H1 (cell line): Measurements from ENCODE around the gene NUCB1. TPM values are rescaled to one million over a fixed set of nuclear protein-coding genes. Genes with fewer than 3 reads are reported as not detected.

Experiments
- CTCF ChIA-PET: fragments of 300-600 bp; sonication (Branson Sonifier 250); formaldehyde crosslinking; loops from one replicate; lab custom pipeline; 2021; ENCODE audit not compliant: partially characterized antibody; lab: Charles Lee
- POLR2A ChIA-PET: fragments of 300-600 bp; sonication (Branson Sonifier 250); formaldehyde crosslinking; loops from one replicate; lab custom pipeline; 2021; ENCODE audit warnings: inconsistent platforms; ENCODE audit not compliant: partially characterized antibody; lab: Charles Lee
- DNase-seq, 2 experiments: peaks; one replicate each; pipeline versions ENCODE4 v3.0.0 to v3.0.0-alpha.2; 2010 to 2022; ENCODE audit warnings: low spot score in 2 of 2, low read depth in 1 of 2, mixed read lengths in 1 of 2
- FAIRE-seq: peaks from 2 replicates; lab custom pipeline; 2011; peaks lifted over from hg19 to GRCh38; lab: Jason Lieb, UNC
- H2AFZ ChIP-seq: 2 replicates; pipeline ENCODE4 v1.8.1; 2012; ENCODE audit warnings: low read length, inconsistent platforms
- H2AK5ac ChIP-seq: 2 replicates; pipeline ENCODE4 v1.6.1; 2013; ENCODE audit warnings: low read depth, low read length
- H2BK120ac ChIP-seq: replicated peaks from 2 replicates; pipeline ENCODE3; 2013; ENCODE audit warnings: low read depth, low read length, inconsistent platforms
- H2BK12ac ChIP-seq: 2 replicates; pipeline ENCODE4 v1.6.1; 2013; ENCODE audit warnings: low read depth, low read length
- H2BK15ac ChIP-seq: 2 replicates; pipeline ENCODE4 v1.6.1; 2013; ENCODE audit warnings: low read length
- H2BK20ac ChIP-seq: 2 replicates; pipeline ENCODE4 v1.6.1; 2013; ENCODE audit warnings: low read length
- H2BK5ac ChIP-seq: 2 replicates; pipeline ENCODE4 v1.6.1; 2013; ENCODE audit warnings: low read depth, low read length
- H3K14ac ChIP-seq: 2 replicates; pipeline ENCODE4 v1.6.1; 2013; ENCODE audit warnings: inconsistent platforms; ENCODE audit not compliant: insufficient read length
- H3K18ac ChIP-seq: 2 replicates; pipeline ENCODE4 v1.6.1; 2013; ENCODE audit warnings: low read length; ENCODE audit errors: extremely low read depth
- H3K23ac ChIP-seq: 2 replicates; pipeline ENCODE4 v1.6.1; 2013; ENCODE audit warnings: inconsistent platforms; ENCODE audit not compliant: insufficient read length
- H3K23me2 ChIP-seq: 2 replicates; pipeline ENCODE4 v1.6.1; 2013; ENCODE audit warnings: low read depth, low read length
- H3K27ac ChIP-seq: 2 replicates; pipeline ENCODE4 v1.6.1; 2011; ENCODE audit warnings: low read depth, low read length, inconsistent platforms
- H3K27me3 ChIP-seq, 4 experiments: replicated peaks in 1 of 4; 1 replicate in 1 of 4; 2 replicates in 3 of 4; pipeline versions ENCODE4 v1.6.1 to v1.8.1; 2011 to 2013; ENCODE audit warnings: low read length in 3 of 4, mild to moderate bottlenecking in 3 of 4, inconsistent platforms in 2 of 4, mixed read lengths in 2 of 4, moderate library complexity in 1 of 4; ENCODE audit not compliant: control insufficient read depth in 3 of 4, insufficient read depth in 3 of 4; ENCODE audit errors: extremely low read depth in 1 of 4
- H3K36me3 ChIP-seq, 4 experiments: 2 replicates each; pipeline versions ENCODE4 v1.6.1 to v1.8.1; 2011 to 2013; ENCODE audit warnings: mild to moderate bottlenecking in 4 of 4, low read length in 3 of 4, moderate library complexity in 2 of 4, control low read depth in 1 of 4, inconsistent platforms in 1 of 4; ENCODE audit not compliant: insufficient read depth in 4 of 4, control insufficient read depth in 2 of 4
- H3K4ac ChIP-seq: replicated peaks from 2 replicates; pipeline ENCODE3; 2013; ENCODE audit warnings: low read length, low read depth, mixed read lengths, inconsistent platforms; ENCODE audit not compliant: insufficient read length
- H3K4me1 ChIP-seq, 4 experiments: replicated peaks in 1 of 4; 1 replicate in 1 of 4; 2 replicates in 3 of 4; pipeline versions ENCODE4 v1.6.1 to v1.8.1; 2011 to 2013; ENCODE audit warnings: low read length in 3 of 4, inconsistent platforms in 2 of 4, mixed read lengths in 1 of 4; ENCODE audit not compliant: insufficient read depth in 4 of 4, control insufficient read depth in 3 of 4
- H3K4me2 ChIP-seq, 2 experiments: 2 replicates each; pipeline versions ENCODE4 v1.6.1 to v1.8.1; 2011 to 2013; ENCODE audit warnings: low read depth in 2 of 2, low read length in 2 of 2, control low read depth in 1 of 2, inconsistent platforms in 1 of 2, mild to moderate bottlenecking in 1 of 2; ENCODE audit not compliant: insufficient read depth in 1 of 2
- H3K4me3 ChIP-seq, 4 experiments: fragments of 200-600, 300-600 bp in 1 of 4; sonication (generic), shearing (Covaris generic), sonication (Bioruptor Twin) in 1 of 4; 2 replicates each; pipeline versions ENCODE4 v1.5.1 to v1.8.1; 2011 to 2016; ENCODE audit warnings: low read length in 4 of 4, low read depth in 3 of 4, control low read depth in 2 of 4, inconsistent platforms in 2 of 4, mild to moderate bottlenecking in 2 of 4, mixed read lengths in 1 of 4, moderate library complexity in 1 of 4; ENCODE audit not compliant: insufficient read depth in 2 of 4; ENCODE audit errors: extremely low read depth in 1 of 4
- H3K56ac ChIP-seq: replicated peaks from 2 replicates; pipeline ENCODE3; 2013; ENCODE audit warnings: low read depth, mild to moderate bottlenecking, mixed read lengths, low read length, inconsistent platforms; ENCODE audit not compliant: insufficient read length
- H3K79me1 ChIP-seq: 2 replicates; pipeline ENCODE4 v1.6.1; 2013; ENCODE audit warnings: low read depth, low read length, control low read depth
- H3K79me2 ChIP-seq, 2 experiments: 2 replicates each; pipeline versions ENCODE4 v1.6.1 to v1.8.1; 2012 to 2013; ENCODE audit warnings: low read length in 2 of 2, mild to moderate bottlenecking in 2 of 2, inconsistent platforms in 1 of 2; ENCODE audit not compliant: insufficient read depth in 2 of 2, control insufficient read depth in 1 of 2
- H3K9ac ChIP-seq, 4 experiments: replicated peaks in 1 of 4; 1 replicate in 1 of 4; 2 replicates in 3 of 4; pipeline versions ENCODE4 v1.6.1 to v1.8.1; 2011 to 2013; ENCODE audit warnings: low read depth in 3 of 4, low read length in 3 of 4, control low read depth in 2 of 4, mild to moderate bottlenecking in 2 of 4, moderate library complexity in 2 of 4, inconsistent platforms in 1 of 4; ENCODE audit errors: extremely low read depth in 1 of 4
- H3K9me3 ChIP-seq, 2 experiments: 2 replicates each; pipeline versions ENCODE4 v1.6.1 to v1.8.1; 2012 to 2013; ENCODE audit warnings: mild to moderate bottlenecking in 2 of 2, moderate library complexity in 2 of 2, control low read depth in 1 of 2, inconsistent platforms in 1 of 2, low read depth in 1 of 2, low read length in 1 of 2, mixed read lengths in 1 of 2; ENCODE audit not compliant: insufficient read depth in 2 of 2
- H4K20me1 ChIP-seq, 2 experiments: replicated peaks in 1 of 2; 2 replicates each; pipeline versions ENCODE3 to v1.8.1; 2011 to 2013; ENCODE audit warnings: inconsistent platforms in 2 of 2, low read length in 2 of 2, mild to moderate bottlenecking in 1 of 2; ENCODE audit not compliant: insufficient read depth in 2 of 2, control insufficient read depth in 1 of 2
- H4K5ac ChIP-seq: 2 replicates; pipeline ENCODE4 v1.6.1; 2013; ENCODE audit warnings: low read length, low read depth, mixed read lengths, inconsistent platforms; ENCODE audit not compliant: insufficient read length
- H4K8ac ChIP-seq: 2 replicates; pipeline ENCODE4 v1.8.0; 2013; ENCODE audit warnings: mild to moderate bottlenecking, moderate library complexity, low read length, inconsistent platforms; ENCODE audit not compliant: insufficient read depth; ENCODE audit errors: extremely low read depth
- H4K91ac ChIP-seq: replicated peaks from 2 replicates; pipeline ENCODE3; 2013; ENCODE audit warnings: low read length, mixed read lengths, inconsistent platforms; ENCODE audit not compliant: insufficient read length
- ASH2L ChIP-seq: fragments of 200-600, 300-600 bp; sonication (generic); IDR thresholded peaks from one replicate; pipeline ENCODE4 v1.7.1; 2017; ENCODE audit warnings: low read length
- ATF3 ChIP-seq: IDR thresholded peaks from 2 replicates; pipeline ENCODE4 v1.6.1; 2011; ENCODE audit warnings: low read depth, mild to moderate bottlenecking, low read length; ENCODE audit not compliant: insufficient read depth
- CEBPB ChIP-seq: IDR thresholded peaks from 2 replicates; pipeline ENCODE4 v1.6.1; 2012; ENCODE audit warnings: low read depth, low read length
- CREB1 ChIP-seq: IDR thresholded peaks from 2 replicates; pipeline ENCODE4 v1.6.1; 2012; ENCODE audit warnings: inconsistent platforms
- JUN ChIP-seq: IDR thresholded peaks from 2 replicates; pipeline ENCODE4 v1.6.1; 2011; ENCODE audit warnings: low read depth, mild to moderate bottlenecking, improper control_type of control experiment, low read length
- JUND ChIP-seq: IDR thresholded peaks from 2 replicates; pipeline ENCODE4 v1.6.1; 2011; ENCODE audit warnings: mild to moderate bottlenecking, improper control_type of control experiment, low read length
- KDM1A ChIP-seq: fragments of 200-600, 300-600 bp; sonication (generic); IDR thresholded peaks from 2 replicates; pipeline ENCODE4 v1.7.1; 2016; ENCODE audit warnings: mild to moderate bottlenecking, low read length, borderline replicate concordance
- NANOG ChIP-seq: IDR thresholded peaks from 2 replicates; pipeline ENCODE4 v1.6.1; 2011; ENCODE audit warnings: low read length, low read depth, mild to moderate bottlenecking, inconsistent platforms; ENCODE audit not compliant: insufficient read depth, poor library complexity, severe bottlenecking
- PHF8 ChIP-seq: fragments of 200-600 bp; sonication (generic); conservative IDR thresholded peaks from 2 replicates; pipeline ENCODE4 v1.7.1; 2012; ENCODE audit warnings: low read depth, mild to moderate bottlenecking, inconsistent platforms, low read length, moderate library complexity
- POU5F1 ChIP-seq: IDR thresholded peaks from 2 replicates; pipeline ENCODE4 v1.6.1; 2011; ENCODE audit warnings: low read depth, mild to moderate bottlenecking, low read length, moderate library complexity
- RFX5 ChIP-seq: IDR thresholded peaks from 2 replicates; pipeline ENCODE4 v1.6.1; 2011; ENCODE audit warnings: low read depth, low read length, improper control_type of control experiment, borderline replicate concordance
- SIX5 ChIP-seq: IDR thresholded peaks from 2 replicates; pipeline ENCODE4 v1.6.1; 2011; ENCODE audit warnings: mild to moderate bottlenecking, low read depth, low read length
- TAF1 ChIP-seq: IDR thresholded peaks from 2 replicates; pipeline ENCODE4 v1.6.1; 2011; ENCODE audit warnings: mild to moderate bottlenecking, low read depth, low read length
- WGBS, 2 experiments: shearing (Covaris generic) in 1 of 2; methylation state at CpG; one replicate each; pipeline versions ENCODE4 v1.1.6 to v1.1.7; 2013 to 2015; ENCODE audit warnings: low lambda C conversion rate in 2 of 2, mixed read lengths in 2 of 2, inconsistent platforms in 1 of 2, low coverage in 1 of 2, missing lambda C conversion rate in 1 of 2; ENCODE audit not compliant: insufficient replicate concordance in 2 of 2, insufficient coverage in 1 of 2, insufficient read length in 1 of 2; ENCODE audit errors: extremely low coverage in 1 of 2, missing lambda C conversion rate in 1 of 2; 5-methylcytosine and 5-hydroxymethylcytosine counted together
- polyA plus RNA-seq, 7 experiments: library from polyadenylated mRNA; depleted of rRNA in 3 of 7; stranded (reverse) in 5 of 7; unstranded in 2 of 7; fragments of >200 nt in 5 of 7; fragments of 200-250 nt in 2 of 7; gene quantifications; 1 replicate in 5 of 7; 2 replicates in 1 of 7; 4 replicates in 1 of 7; pipeline versions ENCODE4 v1.2.1 to v1.2.3, GENCODE V29; 2011 to 2013; ENCODE audit warnings: missing spikeins in 2 of 7, mixed read lengths in 2 of 7
- total RNA-seq: library from RNA; stranded (reverse); fragmentation: NEBNext Ultra II Directional; extraction: Animal tissue kit (Norgen Biotek cat#: 25700); gene quantifications from 2 replicates; pipeline ENCODE4 v1.2.1, GENCODE V29; 2021

The NUCB1 gene
- total and polyA plus RNA-seq, 2 of the 8 experiments (the other 6 are each of a cell fraction or from before 2014, with no cell fraction given) = 111 to 121 TPM

- H3K23me2 ChIP-seq = no peaks in the 10 kb centered on the region; the same call in 1 of the 2 replicates
- peaks cover 0 to 4% of the 10 kb centered on the region in 2 experiments for H4K20me1 ChIP-seq
- ChIA-PET CTCF (interaction anchor here (0.6 to 1.2 kb wide), 3 partner anchors 11 to 65 kb away, joined by 3 to 4 read pairs (median 3); no protein-coding TSS in a partner anchor), POLR2A (interaction anchor here (0.6 to 6.7 kb wide), 6 partner anchors 11 to 44 kb away, joined by 3 to 29 read pairs (median 4); partner anchors contain the start of genes BAX and FTL)
- H3K4me1 ChIP-seq = no peaks in the 10 kb centered on the region
- H3K36me3 ChIP-seq = peaks cover 0 to 35% (median 8%) of the 10 kb centered on the region in 4 experiments; a peak in 6 of 8 replicates
- no peak overlapping the region for H2AK5ac ChIP-seq
- H3K27me3 ChIP-seq = no peaks in the 10 kb centered on the region
- no peak overlapping the region for H3K4me3 ChIP-seq
- H2BK15ac ChIP-seq = no peak overlapping the region
- no peak overlapping the region for H3K4ac ChIP-seq
- H3K23ac ChIP-seq = no peak overlapping the region
- no peaks in the 10 kb centered on the region for H3K9me3 ChIP-seq
- no peak overlapping the region for H2BK20ac ChIP-seq
- no peak overlapping the region for H3K14ac ChIP-seq
- no peak overlapping the region for H3K18ac ChIP-seq
- no peak overlapping the region for H2AFZ ChIP-seq
- no peak overlapping the region for H4K8ac ChIP-seq
- no peak overlapping the region for H2BK120ac ChIP-seq
- H4K91ac ChIP-seq = no peak overlapping the region
- no peak overlapping the region for H3K9ac ChIP-seq
- H3K56ac ChIP-seq = no peak overlapping the region
- H3K4me2 ChIP-seq = no peak overlapping the region
- 85% methylated on average over 9 of the region's 12 CpGs; no CpG with 5 or more reads in 1 of the 2 experiments for WGBS, 2 experiments
- no peaks in the 10 kb centered on the region for H3K79me1 ChIP-seq
- no peak overlapping the region for H4K5ac ChIP-seq
- FAIRE-seq (no peak), DNase-seq (no peak)
- H3K27ac ChIP-seq = no peak overlapping the region
- H3K79me2 ChIP-seq = no peaks in the 10 kb centered on the region
- H2BK12ac ChIP-seq = no peak overlapping the region
- no peak overlapping the region for H2BK5ac ChIP-seq
- TF ChIP-seq CREB1 (no peak), PHF8 (no peak), RFX5 (no peak), KDM1A (no peak), SIX5 (no peak), TAF1 (no peak), JUND (no peak), ATF3 (no peak), ASH2L (no peak), CEBPB (no peak), POU5F1 (no peak), JUN (no peak), NANOG (no peak)
These were observed 21.8 kb downstream of the NUCB1 start for GRCh38 chr19:48921721-48922500.
